ENCODE data around the gene DCLK1. TPM values are rescaled to one million over a fixed set of nuclear protein-coding genes. Genes with fewer than 3 reads are reported as not detected.
A peak's percentile ranks its signal among the peaks of the same experiment; 100 is the strongest.
"Not testable (repeated sequence)": the region's sequence is repeated elsewhere in the genome, so short reads cannot be mapped to it uniquely, and the experiment has no call there.

The DCLK1 gene
- total RNA-seq, 1 donor from 2014 or later: 7.9 TPM

DNA sequence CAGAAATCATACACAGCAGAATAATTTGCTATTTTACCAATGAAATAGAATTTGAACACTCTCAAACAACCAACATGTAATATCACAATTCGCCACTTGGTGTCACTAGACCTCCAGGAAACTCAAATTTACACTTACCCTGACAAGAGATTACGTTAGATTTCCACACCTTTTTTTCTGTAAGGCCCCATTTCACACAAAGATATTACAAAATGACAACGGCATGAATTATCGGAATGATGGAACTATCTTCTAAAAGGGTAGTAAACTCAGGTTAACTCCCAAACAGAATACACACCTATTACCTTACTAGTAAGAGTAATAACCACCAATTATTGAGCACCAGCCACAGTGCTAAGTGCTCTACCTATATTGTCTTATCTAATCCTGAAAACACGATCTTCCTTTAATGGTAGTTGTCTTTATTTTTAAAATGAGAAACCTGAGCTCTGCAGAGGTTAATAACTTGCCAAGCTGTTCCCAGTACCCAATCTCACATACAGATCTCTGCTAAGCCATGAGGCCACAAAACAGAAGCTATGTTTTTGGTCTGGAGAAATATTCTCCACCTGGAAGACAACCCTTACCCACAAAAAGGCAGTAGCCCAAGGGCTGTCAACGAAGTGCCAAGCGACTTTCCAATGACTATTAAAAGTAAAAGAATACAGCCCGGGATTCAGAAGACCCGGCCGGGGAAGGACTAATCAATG is 152.4 kb downstream of the DCLK1 start:
- peaks cover 12% of the 10 kb centered on the region for H3K9me3 Mint-ChIP-seq (ENCODE audit: low read depth)
- peaks cover 4% of the 10 kb centered on the region for H3K36me3 Mint-ChIP-seq (ENCODE audit: low read depth)
- H3K4me1 Mint-ChIP-seq (ENCODE audit: low read depth): peaks cover 19% of the 10 kb centered on the region
- no peak overlapping the region for H3K4me3 Mint-ChIP-seq (ENCODE audit: unreplicated experiment)
- TF ChIP-seq, protein P1, sequence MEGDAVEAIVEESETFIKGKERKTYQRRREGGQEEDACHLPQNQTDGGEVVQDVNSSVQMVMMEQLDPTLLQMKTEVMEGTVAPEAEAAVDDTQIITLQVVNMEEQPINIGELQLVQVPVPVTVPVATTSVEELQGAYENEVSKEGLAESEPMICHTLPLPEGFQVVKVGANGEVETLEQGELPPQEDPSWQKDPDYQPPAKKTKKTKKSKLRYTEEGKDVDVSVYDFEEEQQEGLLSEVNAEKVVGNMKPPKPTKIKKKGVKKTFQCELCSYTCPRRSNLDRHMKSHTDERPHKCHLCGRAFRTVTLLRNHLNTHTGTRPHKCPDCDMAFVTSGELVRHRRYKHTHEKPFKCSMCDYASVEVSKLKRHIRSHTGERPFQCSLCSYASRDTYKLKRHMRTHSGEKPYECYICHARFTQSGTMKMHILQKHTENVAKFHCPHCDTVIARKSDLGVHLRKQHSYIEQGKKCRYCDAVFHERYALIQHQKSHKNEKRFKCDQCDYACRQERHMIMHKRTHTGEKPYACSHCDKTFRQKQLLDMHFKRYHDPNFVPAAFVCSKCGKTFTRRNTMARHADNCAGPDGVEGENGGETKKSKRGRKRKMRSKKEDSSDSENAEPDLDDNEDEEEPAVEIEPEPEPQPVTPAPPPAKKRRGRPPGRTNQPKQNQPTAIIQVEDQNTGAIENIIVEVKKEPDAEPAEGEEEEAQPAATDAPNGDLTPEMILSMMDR (IDR thresholded peaks at IDR 0.05): peak; percentile 98
- DNase-seq (ENCODE audit: low spot score): no peak
- H3K27ac Mint-ChIP-seq (ENCODE audit: unreplicated experiment): peak overlapping the region; percentile 89
- H3K27me3 Mint-ChIP-seq (ENCODE audit: low read depth): peaks cover 2% of the 10 kb centered on the region

DNA sequence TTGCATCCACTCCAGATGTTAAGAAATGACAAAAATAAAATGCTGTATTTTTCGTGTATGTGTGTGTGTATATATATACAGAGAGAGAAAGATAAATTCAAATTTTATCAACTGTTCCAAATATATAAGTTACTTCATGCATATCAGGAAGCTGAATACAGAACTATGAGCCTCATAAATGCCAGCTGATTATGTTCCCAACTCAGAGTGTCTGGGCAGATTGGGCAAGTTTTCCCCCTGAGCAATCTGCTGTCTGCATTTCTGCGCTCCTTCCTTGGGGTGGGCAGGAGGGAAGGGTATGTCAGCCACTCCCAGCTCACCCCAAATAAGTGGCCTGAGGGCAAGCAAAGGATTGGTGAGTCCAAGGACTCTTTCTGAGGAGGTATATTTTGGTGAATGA is 154.1 kb downstream of the DCLK1 start:
- peaks cover 6% of the 10 kb centered on the region for H3K36me3 Mint-ChIP-seq (ENCODE audit: low read depth)
- H3K4me3 Mint-ChIP-seq (ENCODE audit: unreplicated experiment): no peak overlapping the region
- H3K27me3 Mint-ChIP-seq (ENCODE audit: low read depth): peaks cover 6% of the 10 kb centered on the region
- H3K9me3 Mint-ChIP-seq (ENCODE audit: low read depth): peaks cover 16% of the 10 kb centered on the region
- peaks cover 19% of the 10 kb centered on the region for H3K4me1 Mint-ChIP-seq (ENCODE audit: low read depth)
- no peak for DNase-seq (ENCODE audit: low spot score)
- TF ChIP-seq, protein P1 (IDR thresholded peaks at IDR 0.05): no peak
- no peak overlapping the region for H3K27ac Mint-ChIP-seq (ENCODE audit: unreplicated experiment)

DNA sequence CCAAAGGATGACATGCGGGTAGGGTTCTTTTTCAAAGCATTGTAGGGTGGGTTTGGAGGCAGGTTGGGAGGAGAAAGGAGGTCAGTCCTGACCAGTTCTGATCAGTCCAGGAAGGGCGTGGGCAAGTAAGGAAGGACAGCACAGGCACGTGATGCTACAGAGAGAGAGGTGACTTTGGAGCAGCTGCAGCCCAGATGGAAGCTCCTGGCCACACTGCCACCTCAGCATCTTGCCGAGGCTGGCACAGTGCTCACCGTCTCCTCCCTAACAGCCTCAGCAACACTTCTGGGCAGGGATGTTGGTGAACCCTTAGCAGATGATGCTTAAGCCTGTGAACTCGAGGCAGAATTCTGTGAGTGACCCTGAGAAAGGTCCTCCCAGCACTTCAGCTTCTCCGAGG is 155.1 kb downstream of the DCLK1 start:
- H3K4me1 Mint-ChIP-seq (ENCODE audit: low read depth): peaks cover 19% of the 10 kb centered on the region
- peaks cover 14% of the 10 kb centered on the region for H3K9me3 Mint-ChIP-seq (ENCODE audit: low read depth)
- H3K27me3 Mint-ChIP-seq (ENCODE audit: low read depth): peaks cover 6% of the 10 kb centered on the region
- H3K36me3 Mint-ChIP-seq (ENCODE audit: low read depth): peaks cover 6% of the 10 kb centered on the region
- H3K4me3 Mint-ChIP-seq (ENCODE audit: unreplicated experiment): no peak overlapping the region
- no peak overlapping the region for H3K27ac Mint-ChIP-seq (ENCODE audit: unreplicated experiment)
- DNase-seq (ENCODE audit: low spot score): no peak
- TF ChIP-seq, protein P1 (IDR thresholded peaks at IDR 0.05): no peak

DNA sequence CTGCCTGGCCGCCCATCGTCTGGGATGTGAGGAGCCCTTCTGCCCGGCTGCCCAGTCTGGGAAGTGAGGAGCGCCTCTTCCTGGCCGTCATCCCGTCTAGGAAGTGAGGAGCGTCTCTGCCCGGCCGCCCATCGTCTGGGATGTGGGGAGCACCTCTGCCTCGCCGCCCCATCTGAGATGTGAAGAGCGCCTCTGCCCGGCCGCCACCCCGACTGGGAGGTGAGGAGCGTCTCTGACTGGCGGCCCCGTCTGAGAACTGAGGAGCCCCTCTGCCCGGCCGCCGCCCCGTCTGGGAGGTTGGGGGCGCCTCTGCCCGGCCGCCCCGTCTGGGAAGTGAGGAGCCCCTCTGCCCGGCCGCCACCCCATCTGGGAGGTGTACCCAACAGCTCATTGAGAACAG is 164.2 kb downstream of the DCLK1 start:
- not testable (repeated sequence) for H3K27me3 Mint-ChIP-seq (ENCODE audit: low read depth); DNase-seq (ENCODE audit: low spot score); H3K27ac Mint-ChIP-seq (ENCODE audit: unreplicated experiment); H3K36me3 Mint-ChIP-seq (ENCODE audit: low read depth); H3K4me3 Mint-ChIP-seq (ENCODE audit: unreplicated experiment)
- H3K9me3 Mint-ChIP-seq (ENCODE audit: low read depth): peaks cover 11% of the 10 kb centered on the region
- H3K4me1 Mint-ChIP-seq (ENCODE audit: low read depth): peaks cover 12% of the 10 kb centered on the region

DNA sequence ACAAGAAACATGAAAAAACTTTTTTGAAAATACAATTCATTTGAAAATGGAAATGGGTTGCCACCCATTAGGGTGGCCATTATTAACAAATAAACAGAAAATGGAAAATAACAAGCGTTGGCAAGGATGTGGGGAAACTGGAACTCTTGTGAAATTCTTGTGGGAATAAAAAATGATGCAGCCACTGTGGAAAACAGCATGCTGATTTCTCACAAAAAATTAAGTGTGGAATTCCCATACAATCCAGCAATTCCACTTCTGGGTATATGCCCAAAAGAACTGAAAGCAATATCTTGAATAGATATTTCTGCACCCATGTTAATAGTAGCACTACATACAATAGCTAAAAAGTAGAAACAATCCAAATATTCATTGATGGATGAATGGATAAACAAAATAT is 165.2 kb downstream of the DCLK1 start:
- Mint-ChIP-seq H3K4me1 (ENCODE audit: low read depth) (peaks cover 20% of the 10 kb centered on the region), H3K9me3 (ENCODE audit: low read depth) (peaks cover 11% of the 10 kb centered on the region), H3K27me3 (ENCODE audit: low read depth) (no peaks in the 10 kb centered on the region), H3K4me3 (ENCODE audit: unreplicated experiment) (no peak overlapping the region), H3K27ac (ENCODE audit: unreplicated experiment) (no peak overlapping the region), H3K36me3 (ENCODE audit: low read depth) (peaks cover 4% of the 10 kb centered on the region)
- TF ChIP-seq, protein P1 (IDR thresholded peaks at IDR 0.05): no peak
- no peak for DNase-seq (ENCODE audit: low spot score)
